ENCODE data around the gene CLVS2.

The CLVS2 gene

DNA sequence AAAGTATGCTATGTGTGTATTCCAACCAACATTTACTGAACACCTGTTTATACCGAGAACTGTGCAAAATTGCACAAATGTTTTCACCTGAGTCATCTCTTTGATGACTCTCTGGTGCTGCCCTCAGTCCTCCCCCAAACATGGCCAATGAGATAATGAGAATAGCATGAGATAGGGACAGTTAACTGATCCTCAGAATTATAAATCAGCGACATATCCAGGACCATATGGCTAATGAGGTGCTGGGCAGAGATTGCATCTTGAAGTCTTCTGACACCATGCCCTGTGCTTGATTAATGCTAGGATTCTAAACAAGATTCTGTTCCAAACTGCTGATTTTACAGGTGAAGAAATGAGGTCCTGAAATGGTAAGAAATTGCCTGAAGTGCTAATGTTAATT is 13.0 kb downstream of the CLVS2 start:
- Histone ChIP-seq H3F3A (ENCODE audit: insufficient read depth, low read length) (no peaks in the 10 kb centered on the region), H3K4me3 (ENCODE audit: low read length) (no peak overlapping the region), H3K9ac (ENCODE audit: low read length) (no peak overlapping the region), H2AFZ (ENCODE audit: low read length) (no peak overlapping the region), H3K36me3 (replicated peaks; ENCODE audit: insufficient read depth, low read length) (no peaks in the 10 kb centered on the region), H3K9me3 (replicated peaks; ENCODE audit: insufficient read depth, low read length) (no peaks in the 10 kb centered on the region), H3K79me2 (ENCODE audit: low read length) (no peaks in the 10 kb centered on the region), H3K9me2 (replicated peaks; ENCODE audit: insufficient read depth, low read length) (no peaks in the 10 kb centered on the region), H4K20me1 (ENCODE audit: insufficient read depth, low read length) (no peaks in the 10 kb centered on the region), H3K27ac (ENCODE audit: low read length) (no peak overlapping the region), H3K27me3 (replicated peaks; ENCODE audit: insufficient read depth, low read length) (no peaks in the 10 kb centered on the region), H3K4me2 (ENCODE audit: low read depth, low read length) (no peak overlapping the region), H3K4me1 (ENCODE audit: low read length) (no peaks in the 10 kb centered on the region)
- no peak for DNase-seq
- TF ChIP-seq, protein P1, sequence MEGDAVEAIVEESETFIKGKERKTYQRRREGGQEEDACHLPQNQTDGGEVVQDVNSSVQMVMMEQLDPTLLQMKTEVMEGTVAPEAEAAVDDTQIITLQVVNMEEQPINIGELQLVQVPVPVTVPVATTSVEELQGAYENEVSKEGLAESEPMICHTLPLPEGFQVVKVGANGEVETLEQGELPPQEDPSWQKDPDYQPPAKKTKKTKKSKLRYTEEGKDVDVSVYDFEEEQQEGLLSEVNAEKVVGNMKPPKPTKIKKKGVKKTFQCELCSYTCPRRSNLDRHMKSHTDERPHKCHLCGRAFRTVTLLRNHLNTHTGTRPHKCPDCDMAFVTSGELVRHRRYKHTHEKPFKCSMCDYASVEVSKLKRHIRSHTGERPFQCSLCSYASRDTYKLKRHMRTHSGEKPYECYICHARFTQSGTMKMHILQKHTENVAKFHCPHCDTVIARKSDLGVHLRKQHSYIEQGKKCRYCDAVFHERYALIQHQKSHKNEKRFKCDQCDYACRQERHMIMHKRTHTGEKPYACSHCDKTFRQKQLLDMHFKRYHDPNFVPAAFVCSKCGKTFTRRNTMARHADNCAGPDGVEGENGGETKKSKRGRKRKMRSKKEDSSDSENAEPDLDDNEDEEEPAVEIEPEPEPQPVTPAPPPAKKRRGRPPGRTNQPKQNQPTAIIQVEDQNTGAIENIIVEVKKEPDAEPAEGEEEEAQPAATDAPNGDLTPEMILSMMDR (IDR thresholded peaks at IDR 0.05; ENCODE audit: low read length): no peak
- TF ChIP-seq EZH2 (optimal IDR thresholded peaks at IDR 0.05; ENCODE audit: low read depth, low read length): no peak
- no peak for TF ChIP-seq EZH2phosphoT487 (IDR thresholded peaks at IDR 0.05; ENCODE audit: low read length)

DNA sequence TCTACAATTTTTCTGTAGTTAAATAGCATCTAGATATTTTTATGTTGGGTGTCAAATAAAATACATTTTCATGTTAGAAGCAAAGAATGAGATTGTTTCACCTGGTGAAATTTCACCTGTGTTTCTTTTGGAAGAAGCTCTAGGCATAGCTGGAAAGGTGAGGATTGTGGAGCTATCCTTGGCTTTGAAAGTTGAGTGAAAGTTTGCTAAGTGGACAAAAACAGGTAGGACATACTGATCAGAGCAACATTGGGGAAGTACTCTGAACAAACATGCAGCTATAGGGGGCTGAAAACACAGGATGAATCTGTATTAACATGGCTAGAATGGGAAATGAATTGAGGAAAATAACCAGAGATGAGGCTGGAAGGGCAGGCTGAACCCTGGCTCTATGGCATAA is 18.8 kb downstream of the CLVS2 start:
- H3F3A ChIP-seq (ENCODE audit: insufficient read depth, low read length): no peaks in the 10 kb centered on the region

DNA sequence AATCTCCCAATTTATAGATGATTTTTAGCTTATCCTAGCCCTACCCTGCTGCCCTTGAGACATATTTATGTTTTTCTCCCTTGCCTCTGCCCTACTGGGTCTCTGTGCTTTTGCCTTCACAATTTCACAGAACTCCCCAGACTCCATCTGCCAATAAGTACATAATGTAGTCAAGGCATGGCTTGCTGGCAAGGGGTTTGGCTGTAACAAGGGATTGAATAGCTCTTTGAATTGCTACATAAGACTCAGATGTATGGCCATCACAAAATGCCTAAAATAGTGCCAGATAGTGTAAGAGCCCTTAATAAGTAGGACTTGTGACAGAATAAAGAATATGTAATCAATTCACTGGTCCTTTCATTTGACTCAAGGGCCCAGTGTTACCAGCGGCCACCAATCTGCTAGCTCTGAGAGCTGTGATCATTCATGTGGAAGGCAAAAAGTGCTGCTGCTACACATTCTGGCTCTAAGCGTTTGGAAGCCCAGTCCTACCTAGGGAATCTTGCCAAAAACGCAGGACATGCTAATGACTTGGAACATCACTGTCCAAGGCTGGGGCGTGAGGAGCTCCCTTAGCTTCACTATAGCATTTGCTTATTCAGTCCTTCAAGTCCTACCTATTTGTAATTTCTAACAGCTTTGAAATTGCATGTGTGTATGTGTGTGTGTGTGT is 20.5 kb downstream of the CLVS2 start:
- Histone ChIP-seq H3K27ac (ENCODE audit: low read length) (no peak overlapping the region), H3K9ac (ENCODE audit: low read length) (no peak overlapping the region), H3K9me3 (replicated peaks; ENCODE audit: insufficient read depth, low read length) (no peaks in the 10 kb centered on the region), H3K4me2 (ENCODE audit: low read depth, low read length) (no peak overlapping the region), H3F3A (ENCODE audit: insufficient read depth, low read length) (no peaks in the 10 kb centered on the region), H3K79me2 (ENCODE audit: low read length) (no peaks in the 10 kb centered on the region), H4K20me1 (ENCODE audit: insufficient read depth, low read length) (no peaks in the 10 kb centered on the region), H3K36me3 (replicated peaks; ENCODE audit: insufficient read depth, low read length) (no peaks in the 10 kb centered on the region), H3K9me2 (replicated peaks; ENCODE audit: insufficient read depth, low read length) (no peaks in the 10 kb centered on the region), H3K4me3 (ENCODE audit: low read length) (no peak overlapping the region), H3K27me3 (replicated peaks; ENCODE audit: insufficient read depth, low read length) (no peaks in the 10 kb centered on the region), H2AFZ (ENCODE audit: low read length) (no peak overlapping the region), H3K4me1 (ENCODE audit: low read length) (no peaks in the 10 kb centered on the region)
- DNase-seq: no peak
- no peak for TF ChIP-seq EZH2phosphoT487 (IDR thresholded peaks at IDR 0.05; ENCODE audit: low read length)
- TF ChIP-seq, protein P1 (IDR thresholded peaks at IDR 0.05; ENCODE audit: low read length): no peak
- no peak for TF ChIP-seq EZH2 (optimal IDR thresholded peaks at IDR 0.05; ENCODE audit: low read depth, low read length)

More for the DNA sequence above, 18.8 kb downstream of the CLVS2 start:
- no peaks in the 10 kb centered on the region for H3K27me3 ChIP-seq (replicated peaks; ENCODE audit: insufficient read depth, low read length)
- no peak for DNase-seq
- H3K36me3 ChIP-seq (replicated peaks; ENCODE audit: insufficient read depth, low read length): no peaks in the 10 kb centered on the region
- no peak overlapping the region for H3K4me3 ChIP-seq (ENCODE audit: low read length)
- H3K27ac ChIP-seq (ENCODE audit: low read length): no peak overlapping the region
- H3K79me2 ChIP-seq (ENCODE audit: low read length): no peaks in the 10 kb centered on the region
- H2AFZ ChIP-seq (ENCODE audit: low read length): no peak overlapping the region
- no peaks in the 10 kb centered on the region for H3K9me2 ChIP-seq (replicated peaks; ENCODE audit: insufficient read depth, low read length)
- TF ChIP-seq EZH2 (optimal IDR thresholded peaks at IDR 0.05; ENCODE audit: low read depth, low read length): no peak
- TF ChIP-seq, protein P1 (IDR thresholded peaks at IDR 0.05; ENCODE audit: low read length): no peak
- no peak for TF ChIP-seq EZH2phosphoT487 (IDR thresholded peaks at IDR 0.05; ENCODE audit: low read length)
- H4K20me1 ChIP-seq (ENCODE audit: insufficient read depth, low read length): no peaks in the 10 kb centered on the region
- no peak overlapping the region for H3K4me2 ChIP-seq (ENCODE audit: low read depth, low read length)
- no peaks in the 10 kb centered on the region for H3K4me1 ChIP-seq (ENCODE audit: low read length)
- H3K9me3 ChIP-seq (replicated peaks; ENCODE audit: insufficient read depth, low read length): no peaks in the 10 kb centered on the region
- no peak overlapping the region for H3K9ac ChIP-seq (ENCODE audit: low read length)

All from MM.1S (cell line).